Activated T-cell treated with anti-CD3 and anti-CD28 coated beads, Interleukin-2, amount 50 U/mL, for 72 hours (primary cell): ENCODE data around the gene NKAIN2. TPM values are rescaled to one million over a fixed set of nuclear protein-coding genes. Genes with fewer than 3 reads are reported as not detected.

Experiments
- ATAC-seq, 2 donors: fragments of 150-1000 bp; cut with Tn5 transposase; replicated peaks in 1 of 2; 2 replicates each; pipeline ENCODE4 v1.10.0; 2021; ENCODE audit warnings: moderate library complexity in 2 of 2, mild to moderate bottlenecking in 1 of 2
- DNase-seq, 2 donors: peaks; one replicate each; pipeline ENCODE4 v3.0.0; 2021 to 2022; ENCODE audit warnings: mixed read lengths in 1 of 2
- H3K27ac Mint-ChIP-seq: one replicate; pipeline ENCODE4 v1.8.0; 2022; ENCODE audit warnings: mild to moderate bottlenecking, moderate library complexity, mixed read lengths
- H3K27me3 Mint-ChIP-seq: one replicate; pipeline ENCODE4 v1.8.0; 2022; ENCODE audit warnings: low read depth, mixed read lengths
- H3K36me3 Mint-ChIP-seq, 2 donors: one replicate each; pipeline ENCODE4 v1.8.0; 2022; ENCODE audit warnings: mixed read lengths in 2 of 2, mild to moderate bottlenecking in 1 of 2; ENCODE audit not compliant: insufficient read depth in 2 of 2
- H3K4me1 Mint-ChIP-seq: one replicate; pipeline ENCODE4 v1.8.0; 2022; ENCODE audit warnings: low read depth, mixed read lengths
- H3K4me3 Mint-ChIP-seq, 2 donors: one replicate each; pipeline ENCODE4 v1.8.0; 2022; ENCODE audit warnings: mild to moderate bottlenecking in 2 of 2, mixed read lengths in 2 of 2, moderate library complexity in 2 of 2
- H3K9me3 Mint-ChIP-seq, 2 donors: one replicate each; pipeline ENCODE4 v1.8.0; 2022; ENCODE audit warnings: mixed read lengths in 2 of 2
- total RNA-seq, 2 donors: library from RNA; stranded (reverse); gene quantifications; one replicate each; pipeline ENCODE4 v1.2.3, GENCODE V29; 2022

NKAIN2 gene
- total RNA-seq, 2 donors from 2014 or later: not detected

DNA sequence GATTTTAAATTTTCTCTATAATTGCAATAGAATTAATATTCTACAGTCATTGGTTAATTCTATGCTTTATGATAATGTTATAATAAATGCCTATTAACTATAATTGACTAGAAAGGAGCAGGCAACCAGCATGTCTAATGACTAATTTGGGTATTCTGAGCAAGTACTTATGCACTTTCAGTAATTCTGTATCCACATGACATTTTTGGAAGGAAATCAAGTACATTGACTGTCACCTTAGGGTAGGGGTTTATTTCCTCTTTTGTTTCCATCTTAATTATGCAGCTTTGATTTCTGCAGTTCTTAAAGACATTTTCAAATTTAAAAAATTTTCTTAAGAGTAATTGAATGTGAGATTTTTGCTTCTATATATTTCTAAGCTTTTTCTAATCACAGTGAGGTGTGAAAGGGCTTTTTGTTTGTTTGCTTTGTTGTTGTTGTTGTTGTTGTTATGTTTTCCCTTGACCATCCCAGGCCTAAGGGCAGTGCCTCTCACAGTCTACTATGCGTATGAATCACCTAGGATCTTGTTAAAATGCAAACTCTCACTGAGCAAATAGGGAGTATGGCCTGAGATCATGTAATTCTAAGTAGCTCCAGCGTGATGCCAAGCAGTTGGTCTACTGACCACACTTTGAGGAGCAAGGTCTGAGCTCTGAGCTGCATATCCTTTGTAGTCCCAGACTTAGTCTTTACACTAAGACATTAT lies 691.4 kb downstream of the NKAIN2 start:
- Mint-ChIP-seq H3K36me3 (peaks cover 0 to 2% of the 10 kb centered on the region in 2 donors), H3K4me3 (no peak overlapping the region), H3K9me3 (peaks cover 1 to 2% of the 10 kb centered on the region in 2 donors), H3K27ac (no peak overlapping the region), H3K4me1 (no peaks in the 10 kb centered on the region), H3K27me3 (no peaks in the 10 kb centered on the region)
- no peak for ATAC-seq
- DNase-seq: no peak

DNA sequence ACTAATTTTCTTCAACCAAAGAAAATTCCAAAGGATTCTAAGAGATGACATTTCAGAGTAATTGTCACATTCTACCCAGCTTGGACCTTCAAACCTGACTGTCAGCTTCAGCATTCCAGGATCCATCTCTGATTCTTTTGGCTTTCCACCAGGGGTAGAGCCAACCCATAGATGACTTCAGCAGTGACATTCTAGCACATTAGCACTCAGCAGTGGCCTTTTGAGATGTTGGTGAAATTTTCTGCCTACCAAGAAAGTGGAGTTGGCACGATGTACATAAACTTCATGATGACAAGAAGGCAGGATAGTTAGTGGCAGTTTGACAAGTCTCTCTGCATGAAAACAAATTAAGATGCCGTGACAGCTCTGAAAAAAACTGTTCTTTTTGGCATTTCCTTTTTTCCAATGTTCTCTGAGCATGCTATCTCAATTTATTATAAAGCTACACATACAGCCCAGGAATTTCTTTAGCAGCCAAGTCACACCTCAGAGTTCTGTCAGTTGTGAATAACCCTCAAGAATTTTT lies 692.1 kb downstream of the NKAIN2 start:
- H3K27me3 Mint-ChIP-seq: no peaks in the 10 kb centered on the region
- no peak for DNase-seq

DNA sequence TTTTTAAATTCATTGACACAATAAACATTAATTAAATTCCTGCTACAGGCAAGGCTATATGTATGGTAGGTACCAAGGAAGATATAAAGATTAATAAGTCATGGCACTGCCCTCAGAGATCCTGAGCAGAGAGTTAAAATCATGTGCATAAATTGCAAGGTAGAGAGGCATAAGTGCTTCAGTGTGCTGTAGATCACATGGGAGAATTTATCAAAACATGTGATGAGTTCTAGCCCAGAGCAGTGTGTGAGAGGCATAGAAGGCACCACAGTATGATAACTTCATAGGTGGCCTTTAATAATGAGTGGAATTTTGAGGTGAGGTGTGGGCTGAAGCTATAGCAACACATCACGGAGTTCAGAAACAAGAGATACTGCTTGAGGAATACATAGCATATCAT lies 692.7 kb downstream of the NKAIN2 start:
- H3K27ac Mint-ChIP-seq: no peak overlapping the region

More for the DNA sequence above, 692.1 kb downstream of the NKAIN2 start:
- no peak overlapping the region for H3K4me3 Mint-ChIP-seq
- H3K9me3 Mint-ChIP-seq: peaks cover 1 to 2% of the 10 kb centered on the region in 2 donors
- no peaks in the 10 kb centered on the region for H3K4me1 Mint-ChIP-seq
- H3K27ac Mint-ChIP-seq: no peak overlapping the region
- no peak for ATAC-seq
- peaks cover 0 to 2% of the 10 kb centered on the region in 2 donors for H3K36me3 Mint-ChIP-seq

DNA sequence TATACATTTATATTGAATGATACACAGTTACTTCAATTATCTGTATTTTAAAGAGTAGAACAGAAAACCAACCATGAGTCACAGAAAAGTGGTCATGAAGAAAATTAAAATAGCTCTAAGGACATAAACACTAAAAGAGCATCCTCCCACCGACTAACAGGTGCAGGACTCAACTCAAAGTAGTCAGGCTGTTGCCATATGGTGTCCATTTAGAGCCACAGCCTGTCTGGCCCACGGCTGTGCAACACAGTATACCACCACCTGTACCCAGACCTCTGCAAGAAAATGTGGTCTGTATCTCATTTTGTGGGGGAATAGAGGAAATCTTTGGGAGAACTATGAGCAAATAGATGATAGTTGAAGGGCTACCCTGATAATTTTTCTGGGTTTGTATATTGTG lies 708.8 kb downstream of the NKAIN2 start:
- no peaks in the 10 kb centered on the region for H3K4me1 Mint-ChIP-seq
- ATAC-seq (no peak), DNase-seq (no peak)
- peaks cover 0 to 4% of the 10 kb centered on the region in 2 donors for H3K9me3 Mint-ChIP-seq
- no peaks in the 10 kb centered on the region for H3K27me3 Mint-ChIP-seq
- H3K27ac Mint-ChIP-seq: no peak overlapping the region
- H3K4me3 Mint-ChIP-seq: no peak overlapping the region
- peaks cover 0 to 2% of the 10 kb centered on the region in 2 donors for H3K36me3 Mint-ChIP-seq

More for the DNA sequence above, 692.7 kb downstream of the NKAIN2 start:
- Mint-ChIP-seq H3K4me1 (no peaks in the 10 kb centered on the region), H3K4me3 (no peak overlapping the region), H3K36me3 (peaks cover 0 to 2% of the 10 kb centered on the region in 2 donors), H3K9me3 (peaks cover 1 to 2% of the 10 kb centered on the region in 2 donors), H3K27me3 (no peaks in the 10 kb centered on the region)
- no peak for ATAC-seq
- DNase-seq: no peak

DNA sequence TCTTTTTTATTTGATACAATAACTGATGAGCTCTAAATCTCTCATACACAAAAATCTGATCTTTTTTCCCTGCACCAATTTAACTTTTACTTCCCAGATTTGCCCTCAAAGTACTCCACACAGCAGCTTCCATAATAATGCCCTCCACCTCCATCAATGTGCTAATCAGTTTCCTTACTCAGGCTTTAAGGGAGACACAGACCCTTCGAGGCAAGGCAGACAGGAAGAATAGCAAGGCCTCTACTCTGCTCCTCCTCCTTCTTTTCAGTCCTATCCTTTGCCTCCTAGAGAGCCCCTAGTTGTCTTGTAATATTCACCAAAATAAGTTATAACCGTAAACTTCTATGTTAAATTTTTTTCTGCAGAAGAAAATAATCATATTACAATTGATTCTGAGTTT lies 713.7 kb downstream of the NKAIN2 start:
- H3K27me3 Mint-ChIP-seq: no peaks in the 10 kb centered on the region
- DNase-seq (no peak), ATAC-seq (no peak)
- peaks cover 0 to 2% of the 10 kb centered on the region in 2 donors for H3K36me3 Mint-ChIP-seq
- H3K27ac Mint-ChIP-seq: no peak overlapping the region
- H3K4me1 Mint-ChIP-seq: no peaks in the 10 kb centered on the region
- peaks cover 0 to 4% of the 10 kb centered on the region in 2 donors for H3K9me3 Mint-ChIP-seq
- H3K4me3 Mint-ChIP-seq: no peak overlapping the region

DNA sequence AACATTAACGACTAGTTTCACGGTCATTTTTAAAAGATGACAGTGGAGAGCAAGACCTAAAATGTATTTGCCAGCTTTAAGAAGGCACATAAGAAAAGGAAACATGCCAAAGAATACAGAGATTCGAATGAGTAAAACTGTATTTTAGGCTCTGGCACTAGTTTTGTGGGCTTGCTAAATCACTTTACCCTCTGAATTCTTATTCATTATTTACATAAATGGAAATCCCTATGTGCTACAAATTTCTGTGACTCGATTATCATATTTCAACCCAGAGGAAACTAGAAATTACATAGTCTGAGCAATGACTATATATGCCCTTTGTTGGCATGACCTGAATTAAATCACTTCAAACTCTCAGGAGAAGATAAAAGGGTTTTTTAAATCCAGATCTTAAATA lies 716.8 kb downstream of the NKAIN2 start:
- no peaks in the 10 kb centered on the region for H3K4me1 Mint-ChIP-seq
- no peak overlapping the region for H3K4me3 Mint-ChIP-seq
- ATAC-seq: no peak
- H3K27me3 Mint-ChIP-seq: no peaks in the 10 kb centered on the region
- H3K36me3 Mint-ChIP-seq: peaks cover 0 to 2% of the 10 kb centered on the region in 2 donors
- no peak overlapping the region for H3K27ac Mint-ChIP-seq
- H3K9me3 Mint-ChIP-seq: peaks cover 0 to 2% of the 10 kb centered on the region in 2 donors
- no peak for DNase-seq

DNA sequence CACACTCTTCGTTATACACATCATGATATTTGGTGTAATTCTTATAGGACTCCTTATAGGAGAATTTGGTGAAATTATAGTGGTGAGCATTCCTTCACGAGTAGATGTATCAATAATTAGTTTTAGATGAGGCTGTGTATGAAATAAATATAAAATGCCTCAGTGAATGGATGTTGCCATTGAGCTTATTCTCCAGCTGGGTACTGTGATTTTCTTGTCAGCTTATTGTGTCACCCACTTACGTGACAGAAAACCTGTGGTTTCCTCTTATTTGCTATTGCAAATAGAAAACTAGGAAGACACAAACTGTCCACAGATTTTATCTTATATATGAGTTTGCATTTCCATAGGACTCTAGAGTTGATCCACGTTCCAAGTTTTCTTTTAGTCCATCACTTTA lies 718.7 kb downstream of the NKAIN2 start:
- Mint-ChIP-seq H3K27me3 (no peaks in the 10 kb centered on the region), H3K36me3 (no peaks in the 10 kb centered on the region), H3K27ac (no peak overlapping the region), H3K4me1 (no peaks in the 10 kb centered on the region), H3K4me3 (no peak overlapping the region), H3K9me3 (peaks cover 0 to 2% of the 10 kb centered on the region in 2 donors)
- no peak for DNase-seq
- ATAC-seq: no peak

DNA sequence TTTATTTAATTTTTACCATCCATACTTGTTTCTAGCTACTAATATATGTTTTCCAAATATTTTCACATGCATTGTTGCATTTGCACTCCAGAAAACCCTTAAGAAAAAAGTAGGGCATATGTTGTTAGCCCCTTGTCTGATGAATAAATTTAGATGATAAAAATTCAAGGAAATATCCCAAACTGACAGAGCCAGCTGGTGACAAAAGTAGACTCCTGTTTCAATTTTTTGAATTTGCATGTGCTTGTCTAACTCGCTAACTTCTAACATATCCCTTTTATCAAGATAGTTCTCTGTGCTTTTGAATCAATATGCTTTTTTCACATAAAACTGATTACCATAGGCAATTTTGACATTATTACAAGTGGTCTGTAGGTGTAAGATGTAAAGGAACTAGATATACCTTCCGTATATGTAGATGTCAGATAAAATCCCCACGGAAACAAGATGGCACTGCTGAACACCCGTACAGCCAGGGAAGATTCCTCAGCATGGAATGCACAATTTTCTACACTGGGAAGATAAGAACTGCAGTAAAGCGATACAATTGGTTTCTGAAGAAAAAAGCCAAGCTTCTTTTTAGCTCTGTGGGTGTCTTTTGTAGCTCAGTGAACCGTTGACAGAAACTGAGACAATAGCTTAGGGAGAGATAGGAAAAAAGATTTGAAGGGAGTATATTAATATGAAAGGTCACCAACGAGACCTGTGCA lies 721.0 kb downstream of the NKAIN2 start:
- DNase-seq (no peak), ATAC-seq (no peak)
- Mint-ChIP-seq H3K27me3 (no peaks in the 10 kb centered on the region), H3K9me3 (peaks cover 0 to 2% of the 10 kb centered on the region in 2 donors), H3K27ac (no peak overlapping the region), H3K4me3 (no peak overlapping the region), H3K4me1 (no peaks in the 10 kb centered on the region), H3K36me3 (no peaks in the 10 kb centered on the region)

DNA sequence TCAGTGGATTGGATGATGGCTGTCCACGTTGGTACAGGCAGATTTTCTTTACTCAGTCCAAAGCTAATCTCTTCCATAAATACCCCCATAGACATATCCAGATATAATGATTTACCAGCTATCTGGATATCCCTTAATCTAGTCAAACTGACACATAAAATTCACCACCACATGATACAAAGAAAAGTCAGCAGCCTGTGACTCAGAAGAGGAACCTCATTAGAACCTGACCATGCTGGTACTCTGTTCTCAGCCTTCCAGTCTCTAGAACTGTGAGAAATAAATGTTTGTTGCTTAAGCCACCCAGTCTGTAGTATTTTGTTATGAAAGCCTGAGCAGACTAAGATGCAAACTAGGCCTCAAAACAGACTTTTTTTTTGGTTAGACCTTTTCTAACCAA lies 727.3 kb downstream of the NKAIN2 start:
- H3K4me3 Mint-ChIP-seq: no peak overlapping the region
- ATAC-seq (no peak), DNase-seq (no peak)
- no peaks in the 10 kb centered on the region for H3K36me3 Mint-ChIP-seq
- peaks cover 0 to under 1% of the 10 kb centered on the region in 2 donors for H3K9me3 Mint-ChIP-seq
- H3K4me1 Mint-ChIP-seq: no peaks in the 10 kb centered on the region
- H3K27me3 Mint-ChIP-seq: no peaks in the 10 kb centered on the region
- H3K27ac Mint-ChIP-seq: no peak overlapping the region

DNA sequence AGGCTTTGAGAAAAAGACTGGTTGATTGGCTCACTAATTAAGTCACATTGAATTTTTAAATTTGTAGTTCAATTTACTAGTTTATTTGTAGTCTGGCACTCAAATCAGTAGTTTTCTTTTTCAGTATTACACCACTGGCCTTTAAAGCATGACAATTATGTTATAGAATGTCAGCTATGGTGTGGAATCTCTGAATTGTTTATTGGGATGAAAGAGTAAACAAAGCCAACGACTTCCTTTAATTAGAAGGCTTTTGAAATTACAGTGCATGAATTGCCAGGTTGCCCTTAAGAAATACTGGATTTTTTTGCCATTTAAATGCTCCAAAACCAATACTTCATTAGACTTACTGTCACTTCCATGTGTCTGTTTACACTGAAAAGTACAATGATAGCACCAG lies 731.6 kb downstream of the NKAIN2 start:
- Mint-ChIP-seq H3K4me1 (no peaks in the 10 kb centered on the region), H3K4me3 (no peak overlapping the region), H3K27me3 (no peaks in the 10 kb centered on the region), H3K9me3 (no peaks in the 10 kb centered on the region), H3K27ac (no peak overlapping the region), H3K36me3 (no peaks in the 10 kb centered on the region)
- ATAC-seq (no peak), DNase-seq (no peak)

DNA sequence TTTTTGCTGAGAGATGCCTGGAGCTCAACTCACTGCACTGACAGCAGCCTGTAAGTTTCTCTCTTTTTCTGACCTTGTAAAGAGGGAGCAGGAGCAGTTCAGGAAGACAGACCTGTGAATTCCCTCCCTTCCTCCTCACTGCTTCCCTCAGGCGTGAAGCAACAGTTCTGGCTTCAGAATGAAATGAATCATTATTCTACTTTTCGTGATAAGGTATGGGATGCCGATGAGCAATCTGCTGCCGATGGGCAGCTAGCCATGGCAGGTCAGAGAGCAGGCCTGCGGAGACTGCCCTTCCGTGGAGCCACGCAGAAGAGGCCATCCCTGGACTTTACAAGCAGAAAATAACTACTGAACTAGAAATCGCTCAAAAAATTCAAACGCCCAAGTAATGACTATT lies 732.1 kb downstream of the NKAIN2 start:
- Mint-ChIP-seq H3K4me3 (no peak overlapping the region), H3K36me3 (no peaks in the 10 kb centered on the region), H3K9me3 (no peaks in the 10 kb centered on the region), H3K27me3 (no peaks in the 10 kb centered on the region), H3K4me1 (no peaks in the 10 kb centered on the region), H3K27ac (no peak overlapping the region)
- ATAC-seq (no peak), DNase-seq (no peak)

DNA sequence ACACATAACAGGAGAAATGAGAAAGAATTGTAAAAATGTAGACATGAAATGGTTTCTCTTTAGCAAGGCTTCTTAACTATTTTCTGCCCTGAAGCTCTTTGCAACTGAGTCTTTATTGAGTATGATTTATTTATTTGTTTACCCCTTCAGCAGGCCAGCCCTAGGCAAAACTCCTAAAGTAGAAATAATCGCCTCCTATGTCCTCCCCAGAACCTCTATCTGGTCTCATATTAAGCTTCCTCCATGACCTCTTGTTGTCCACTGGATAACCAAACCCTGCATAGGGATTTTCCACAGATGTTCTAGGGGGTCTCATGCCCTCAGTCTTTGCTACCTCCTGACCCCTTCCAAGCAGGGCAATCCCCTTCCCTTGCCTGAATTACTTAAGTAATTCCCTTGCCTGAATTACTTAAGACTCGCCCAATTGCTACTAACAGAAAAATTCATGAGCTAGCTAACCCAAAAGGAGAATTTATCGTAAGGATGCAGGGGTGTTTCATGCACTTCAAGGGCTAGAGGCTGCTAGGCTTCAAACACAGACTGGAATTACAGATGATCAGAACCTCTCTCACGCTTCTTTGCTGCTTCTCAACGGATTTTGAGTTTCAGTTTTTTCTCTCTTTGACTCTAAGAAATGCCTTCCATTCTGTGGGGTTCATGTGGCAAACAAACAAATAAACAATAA lies 732.6 kb downstream of the NKAIN2 start:
- DNase-seq (no peak), ATAC-seq (no peak)
- no peaks in the 10 kb centered on the region for H3K27me3 Mint-ChIP-seq
- no peaks in the 10 kb centered on the region for H3K4me1 Mint-ChIP-seq
- no peaks in the 10 kb centered on the region for H3K9me3 Mint-ChIP-seq
- no peak overlapping the region for H3K4me3 Mint-ChIP-seq
- no peak overlapping the region for H3K27ac Mint-ChIP-seq
- H3K36me3 Mint-ChIP-seq: no peaks in the 10 kb centered on the region

DNA sequence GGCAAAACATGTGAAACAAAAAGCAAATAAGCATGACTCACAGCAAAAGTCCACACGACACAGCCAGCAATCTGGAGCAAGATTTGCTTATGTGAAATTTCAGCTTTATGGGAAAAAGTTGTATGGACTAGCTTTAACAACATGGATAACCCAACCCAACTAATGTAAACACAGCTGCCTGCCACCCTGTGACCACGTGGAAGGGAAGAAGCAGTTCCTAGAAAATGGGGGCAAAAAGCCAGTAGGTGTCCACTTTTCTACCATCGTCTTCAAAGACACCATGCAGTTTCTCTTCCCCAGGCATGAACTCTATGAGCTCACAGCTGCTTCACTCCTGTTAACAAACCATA lies 733.2 kb downstream of the NKAIN2 start:
- no peaks in the 10 kb centered on the region for H3K36me3 Mint-ChIP-seq
- DNase-seq: no peak
- ATAC-seq: no peak
- H3K4me3 Mint-ChIP-seq: no peak overlapping the region
- no peaks in the 10 kb centered on the region for H3K27me3 Mint-ChIP-seq
- no peaks in the 10 kb centered on the region for H3K4me1 Mint-ChIP-seq
- H3K9me3 Mint-ChIP-seq: no peaks in the 10 kb centered on the region
- H3K27ac Mint-ChIP-seq: no peak overlapping the region
